GM12801 (cell line): ENCODE data around the gene ITGB7.

Experiments
- TF ChIP-seq, protein P1 (sequence below): IDR thresholded peaks from one replicate; pipeline ENCODE4 v1.5.1; 2011; ENCODE audit warnings: control low read depth; ENCODE audit not compliant: insufficient read length; ENCODE audit errors: extremely low read depth

Gene ITGB7

DNA sequence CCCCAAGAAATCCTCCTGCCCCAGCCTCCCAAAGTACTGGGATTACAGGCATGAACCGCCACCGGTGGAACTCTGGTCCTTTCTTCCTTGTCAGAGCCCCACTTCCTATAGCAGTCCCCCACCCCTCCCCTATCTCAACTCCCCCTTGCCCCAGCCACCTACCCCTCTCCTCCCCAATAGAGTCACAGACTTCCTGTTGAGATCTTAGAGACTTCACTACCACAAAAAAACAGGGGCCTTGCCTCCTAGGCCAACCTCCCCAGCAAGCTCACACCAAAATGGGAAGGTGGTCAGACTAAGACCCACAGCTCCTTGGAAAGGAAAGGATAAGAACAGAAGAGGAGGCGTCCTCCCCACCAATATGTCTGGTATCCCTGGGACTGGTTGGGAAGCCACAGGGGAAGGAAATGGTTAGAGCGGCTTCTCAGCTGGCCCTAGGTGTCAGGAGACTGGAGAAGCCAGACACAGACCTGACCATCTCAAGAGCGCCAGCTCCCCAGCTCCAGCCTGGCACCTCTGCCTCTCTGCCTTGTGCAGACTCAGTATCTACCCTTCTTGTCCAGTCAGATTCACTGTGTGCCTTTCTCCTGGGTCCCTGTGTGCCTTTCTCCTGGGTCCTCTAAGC, 8.5 kb downstream of the ITGB7 start:
- TF ChIP-seq, protein P1, sequence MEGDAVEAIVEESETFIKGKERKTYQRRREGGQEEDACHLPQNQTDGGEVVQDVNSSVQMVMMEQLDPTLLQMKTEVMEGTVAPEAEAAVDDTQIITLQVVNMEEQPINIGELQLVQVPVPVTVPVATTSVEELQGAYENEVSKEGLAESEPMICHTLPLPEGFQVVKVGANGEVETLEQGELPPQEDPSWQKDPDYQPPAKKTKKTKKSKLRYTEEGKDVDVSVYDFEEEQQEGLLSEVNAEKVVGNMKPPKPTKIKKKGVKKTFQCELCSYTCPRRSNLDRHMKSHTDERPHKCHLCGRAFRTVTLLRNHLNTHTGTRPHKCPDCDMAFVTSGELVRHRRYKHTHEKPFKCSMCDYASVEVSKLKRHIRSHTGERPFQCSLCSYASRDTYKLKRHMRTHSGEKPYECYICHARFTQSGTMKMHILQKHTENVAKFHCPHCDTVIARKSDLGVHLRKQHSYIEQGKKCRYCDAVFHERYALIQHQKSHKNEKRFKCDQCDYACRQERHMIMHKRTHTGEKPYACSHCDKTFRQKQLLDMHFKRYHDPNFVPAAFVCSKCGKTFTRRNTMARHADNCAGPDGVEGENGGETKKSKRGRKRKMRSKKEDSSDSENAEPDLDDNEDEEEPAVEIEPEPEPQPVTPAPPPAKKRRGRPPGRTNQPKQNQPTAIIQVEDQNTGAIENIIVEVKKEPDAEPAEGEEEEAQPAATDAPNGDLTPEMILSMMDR, result no peak

DNA sequence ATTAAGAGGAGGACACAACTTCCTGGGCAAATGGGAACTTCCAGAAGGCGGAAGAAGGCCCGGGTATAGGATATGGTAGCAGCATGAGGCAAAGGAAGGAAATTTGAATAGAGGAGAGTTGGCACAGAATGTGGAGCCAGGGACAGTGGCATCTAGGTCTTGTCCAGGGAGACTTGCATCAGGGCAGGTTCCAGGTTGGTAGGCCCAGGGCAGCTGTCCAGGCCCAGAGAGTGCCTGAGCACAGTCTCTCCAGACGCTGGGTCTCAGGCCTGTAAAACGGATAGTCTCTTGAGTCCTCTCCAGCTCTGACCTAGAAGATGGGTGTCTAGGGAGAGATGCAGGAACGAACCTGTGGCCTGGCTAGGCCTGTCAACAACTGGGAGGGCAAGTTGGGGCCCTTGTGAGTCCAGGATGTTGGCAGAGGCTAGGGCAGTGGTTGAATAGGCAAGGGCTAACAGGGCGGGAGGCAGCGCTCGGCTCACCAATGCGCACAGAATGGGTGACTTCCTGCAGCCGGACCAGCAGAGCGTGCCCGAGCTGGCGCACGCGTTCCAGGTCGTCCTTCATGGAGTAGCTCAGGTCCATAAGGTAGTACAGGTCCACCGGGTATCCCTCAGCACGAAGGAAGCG, 9.9 kb downstream of the ITGB7 start:
- TF ChIP-seq, protein P1, result no peak

GRCh38 chr12:53196486-53196885, 10.6 kb downstream of the ITGB7 start:
- TF ChIP-seq, protein P1, result no peak

GRCh38 chr12:53195516-53196420, 11.3 kb downstream of the ITGB7 start:
- TF ChIP-seq, protein P1, result no peak

DNA sequence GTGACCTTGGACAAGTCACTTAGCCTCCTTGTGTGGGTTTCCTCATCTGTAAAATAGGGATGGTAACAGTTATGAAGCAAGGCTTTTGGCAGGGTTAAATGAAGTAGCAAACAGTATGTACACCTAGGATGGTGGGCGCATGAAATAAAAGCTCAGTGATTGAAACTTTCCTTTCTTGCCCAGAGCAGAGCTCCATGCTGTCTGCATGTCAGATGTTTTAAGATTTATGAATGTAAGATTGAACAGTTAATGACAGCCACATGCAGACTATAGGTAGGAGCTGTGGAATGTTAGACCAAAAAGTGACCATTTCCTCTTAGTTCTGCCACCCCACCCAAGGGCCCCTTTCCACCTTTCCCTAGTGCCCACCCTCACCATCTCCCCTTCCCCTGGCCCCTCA, 12.1 kb downstream of the ITGB7 start:
- TF ChIP-seq, protein P1, result no peak

DNA sequence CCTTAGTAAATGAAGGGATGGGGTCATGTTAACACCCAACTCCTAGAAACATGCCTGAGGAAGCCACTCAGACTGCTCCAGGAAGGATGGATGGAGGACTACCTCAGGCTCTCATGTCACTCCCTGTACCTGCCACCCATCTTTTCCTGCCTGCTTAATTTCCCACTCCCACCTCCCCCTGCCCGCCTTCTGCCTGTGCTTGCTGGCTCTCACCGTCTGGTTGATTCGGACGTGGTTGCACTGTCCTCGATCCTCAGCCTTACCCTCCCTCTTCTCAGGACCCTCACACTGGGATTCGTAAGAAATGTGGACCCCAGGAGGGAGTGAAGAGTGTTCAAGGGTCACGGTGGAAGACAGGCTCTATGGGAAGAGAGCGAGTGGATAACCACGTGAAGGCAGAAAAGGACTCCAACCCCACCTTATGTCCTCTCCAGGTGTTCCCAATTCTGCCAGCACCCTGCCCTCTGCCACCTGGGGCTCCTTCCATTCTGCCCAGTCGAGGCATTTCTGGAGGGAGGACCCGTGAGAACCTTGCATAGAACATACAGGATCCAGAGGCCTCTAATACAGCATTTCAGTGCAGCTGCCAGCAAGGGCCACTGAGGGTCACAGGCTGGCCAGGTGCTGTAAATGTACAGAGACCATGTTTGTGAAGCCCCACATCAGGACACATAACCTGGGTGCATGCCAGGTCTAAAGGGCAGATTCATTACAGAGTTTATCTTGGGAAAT, 12.9 kb downstream of the ITGB7 start:
- TF ChIP-seq, protein P1, result no peak

- TF ChIP-seq, protein P1, result no peak
Observed at GRCh38 chr12:53193040-53193439, 14.0 kb downstream of the ITGB7 start.
